Panc1 (cell line): ENCODE results near the gene FCRL5.

ENCODE experiments used
- POLR2AphosphoS5 ChIP-seq: IDR thresholded peaks from 2 replicates; pipeline ENCODE4 v1.6.1; 2012; ENCODE audit warnings: mild to moderate bottlenecking, low read depth, low read length, moderate library complexity
- SIN3A ChIP-seq: IDR thresholded peaks from 2 replicates; pipeline ENCODE4 v1.6.1; 2012; ENCODE audit warnings: low read depth, mild to moderate bottlenecking, low read length, moderate library complexity, borderline replicate concordance; ENCODE audit not compliant: insufficient read depth
- TCF7L2 ChIP-seq: IDR thresholded peaks from 2 replicates; pipeline ENCODE4 v1.6.1; 2011; ENCODE audit warnings: mild to moderate bottlenecking, low read depth, low read length, inconsistent platforms
- TF ChIP-seq, protein P1 (sequence below), 2 experiments: IDR thresholded peaks; 2 replicates each; pipeline ENCODE4 v1.6.1; 2011 to 2012; ENCODE audit warnings: low read depth in 2 of 2, control low read depth in 1 of 2, low read length in 1 of 2, mild to moderate bottlenecking in 1 of 2, moderate library complexity in 1 of 2; ENCODE audit not compliant: insufficient read depth in 1 of 2
- TF ChIP-seq, protein P2 (sequence below): fragments of 450-650 bp; IDR thresholded peaks from 2 replicates; pipeline ENCODE4 v1.5.1; 2017; ENCODE audit warnings: mild to moderate bottlenecking

- TF ChIP-seq, protein P1, sequence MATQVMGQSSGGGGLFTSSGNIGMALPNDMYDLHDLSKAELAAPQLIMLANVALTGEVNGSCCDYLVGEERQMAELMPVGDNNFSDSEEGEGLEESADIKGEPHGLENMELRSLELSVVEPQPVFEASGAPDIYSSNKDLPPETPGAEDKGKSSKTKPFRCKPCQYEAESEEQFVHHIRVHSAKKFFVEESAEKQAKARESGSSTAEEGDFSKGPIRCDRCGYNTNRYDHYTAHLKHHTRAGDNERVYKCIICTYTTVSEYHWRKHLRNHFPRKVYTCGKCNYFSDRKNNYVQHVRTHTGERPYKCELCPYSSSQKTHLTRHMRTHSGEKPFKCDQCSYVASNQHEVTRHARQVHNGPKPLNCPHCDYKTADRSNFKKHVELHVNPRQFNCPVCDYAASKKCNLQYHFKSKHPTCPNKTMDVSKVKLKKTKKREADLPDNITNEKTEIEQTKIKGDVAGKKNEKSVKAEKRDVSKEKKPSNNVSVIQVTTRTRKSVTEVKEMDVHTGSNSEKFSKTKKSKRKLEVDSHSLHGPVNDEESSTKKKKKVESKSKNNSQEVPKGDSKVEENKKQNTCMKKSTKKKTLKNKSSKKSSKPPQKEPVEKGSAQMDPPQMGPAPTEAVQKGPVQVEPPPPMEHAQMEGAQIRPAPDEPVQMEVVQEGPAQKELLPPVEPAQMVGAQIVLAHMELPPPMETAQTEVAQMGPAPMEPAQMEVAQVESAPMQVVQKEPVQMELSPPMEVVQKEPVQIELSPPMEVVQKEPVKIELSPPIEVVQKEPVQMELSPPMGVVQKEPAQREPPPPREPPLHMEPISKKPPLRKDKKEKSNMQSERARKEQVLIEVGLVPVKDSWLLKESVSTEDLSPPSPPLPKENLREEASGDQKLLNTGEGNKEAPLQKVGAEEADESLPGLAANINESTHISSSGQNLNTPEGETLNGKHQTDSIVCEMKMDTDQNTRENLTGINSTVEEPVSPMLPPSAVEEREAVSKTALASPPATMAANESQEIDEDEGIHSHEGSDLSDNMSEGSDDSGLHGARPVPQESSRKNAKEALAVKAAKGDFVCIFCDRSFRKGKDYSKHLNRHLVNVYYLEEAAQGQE (IDR thresholded peaks at IDR 0.05; ENCODE audit: insufficient read depth in 1 of 2, low read depth in 2 of 2, low read length in 1 of 2): no peak
- TF ChIP-seq, protein P2, sequence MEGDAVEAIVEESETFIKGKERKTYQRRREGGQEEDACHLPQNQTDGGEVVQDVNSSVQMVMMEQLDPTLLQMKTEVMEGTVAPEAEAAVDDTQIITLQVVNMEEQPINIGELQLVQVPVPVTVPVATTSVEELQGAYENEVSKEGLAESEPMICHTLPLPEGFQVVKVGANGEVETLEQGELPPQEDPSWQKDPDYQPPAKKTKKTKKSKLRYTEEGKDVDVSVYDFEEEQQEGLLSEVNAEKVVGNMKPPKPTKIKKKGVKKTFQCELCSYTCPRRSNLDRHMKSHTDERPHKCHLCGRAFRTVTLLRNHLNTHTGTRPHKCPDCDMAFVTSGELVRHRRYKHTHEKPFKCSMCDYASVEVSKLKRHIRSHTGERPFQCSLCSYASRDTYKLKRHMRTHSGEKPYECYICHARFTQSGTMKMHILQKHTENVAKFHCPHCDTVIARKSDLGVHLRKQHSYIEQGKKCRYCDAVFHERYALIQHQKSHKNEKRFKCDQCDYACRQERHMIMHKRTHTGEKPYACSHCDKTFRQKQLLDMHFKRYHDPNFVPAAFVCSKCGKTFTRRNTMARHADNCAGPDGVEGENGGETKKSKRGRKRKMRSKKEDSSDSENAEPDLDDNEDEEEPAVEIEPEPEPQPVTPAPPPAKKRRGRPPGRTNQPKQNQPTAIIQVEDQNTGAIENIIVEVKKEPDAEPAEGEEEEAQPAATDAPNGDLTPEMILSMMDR: no peak
- TF ChIP-seq SIN3A (no peak), TCF7L2 (no peak), POLR2AphosphoS5 (no peak)
These were observed 45.8 kb upstream of the FCRL5 start, which contains the start of gene FCRL4 for GRCh38 chr1:157597959-157598667.
